Panc1 (cell line): ENCODE results near the gene NFATC3.

Experiments used
- CTCF ChIP-seq: fragments of 450-650 bp; IDR thresholded peaks from 2 replicates; pipeline ENCODE4 v1.5.1; 2017; ENCODE audit warnings: mild to moderate bottlenecking
- POLR2AphosphoS5 ChIP-seq: IDR thresholded peaks from 2 replicates; pipeline ENCODE4 v1.6.1; 2012; ENCODE audit warnings: mild to moderate bottlenecking, low read depth, low read length, moderate library complexity
- TCF7L2 ChIP-seq: IDR thresholded peaks from 2 replicates; pipeline ENCODE4 v1.6.1; 2011; ENCODE audit warnings: mild to moderate bottlenecking, low read depth, low read length, inconsistent platforms

- no peak for TF ChIP-seq CTCF
- no peak for TF ChIP-seq POLR2AphosphoS5
- no peak for TF ChIP-seq TCF7L2
Measured at GRCh38 chr16:68251832-68252231, 166.7 kb downstream of the NFATC3 start.
